Measurements from ENCODE around the gene CYP4F22. TPM values are rescaled to one million over a fixed set of nuclear protein-coding genes. Genes with fewer than 3 reads are reported as not detected.

CYP4F22 gene
- total and polyA plus RNA-seq, 10 of the 15 experiments (the other 5 are each of a cell fraction or from before 2014, with no cell fraction given), result not detected

GRCh38 chr19:15525291-15525690 lies 17.0 kb downstream of the CYP4F22 start:
- no peaks in the 10 kb centered on the region for H3K27me3 ChIP-seq (replicated peaks in 1 of 2; ENCODE audit: control insufficient read depth in 2 of 2, insufficient read depth in 2 of 2, low read length in 1 of 2)
- intact Hi-C loops (cut with micrococcal nuclease; ENCODE audit: unreplicated experiment) (no loop called here), in situ Hi-C loops (cut with MboI) (no loop called here)
- DNase-seq (ENCODE audit: low read depth, low spot score), result no peak
- TF ChIP-seq E2F8 (IDR thresholded peaks at IDR 0.05; ENCODE audit: low read depth, partially characterized antibody), result no peak
- no peak for TF ChIP-seq MEF2A (IDR thresholded peaks at IDR 0.05; ENCODE audit: insufficient read depth, low read depth, low read length)
- no peak for TF ChIP-seq NR2C1 (IDR thresholded peaks at IDR 0.05)
- no peak for TF ChIP-seq SREBF2 (IDR thresholded peaks at IDR 0.05; ENCODE audit: low read length)
- H3K4me1 ChIP-seq (ENCODE audit: control insufficient read depth, insufficient read depth, low read length), result no peaks in the 10 kb centered on the region
- WGBS (ENCODE audit: insufficient coverage, insufficient replicate concordance, low lambda C conversion rate, missing lambda C conversion rate), result 82% methylated on average over 15 of the region's 15 CpGs
- SMC1A ChIA-PET (ENCODE audit: uncharacterized antibody, unreplicated experiment), result no interaction called here
- BruUV-seq (replicated peaks), result no TSS peak
- H3K36me3 ChIP-seq (ENCODE audit: control insufficient read depth in 2 of 2, insufficient read depth in 2 of 2, low read length in 1 of 2), result no peaks in the 10 kb centered on the region
- ATAC-seq, result no peak
- no peaks in the 10 kb centered on the region; the same call in 2 of the 3 replicates for H3K9me3 ChIP-seq (replicated peaks; ENCODE audit: control insufficient read depth, insufficient read depth, low read length)
- H3K4me3 ChIP-seq, result no peak overlapping the region
- H3K79me2 ChIP-seq (ENCODE audit: control insufficient read depth, insufficient read depth, low read length), result no peaks in the 10 kb centered on the region
- FAIRE-seq, result no peak
- H3K9ac ChIP-seq (ENCODE audit: control insufficient read depth, insufficient read depth, low read length), result no peak overlapping the region
- no peak overlapping the region for H3K27ac ChIP-seq (ENCODE audit: control insufficient read depth, insufficient read depth)
- no peaks in the 10 kb centered on the region for H4K20me1 ChIP-seq (ENCODE audit: control insufficient read depth, insufficient read depth)
- no peak overlapping the region for H3K4me2 ChIP-seq (ENCODE audit: control insufficient read depth, insufficient read depth)
- CTCF ChIA-PET, result no interaction called here
- POLR2A ChIA-PET, result no interaction called here
- H2AFZ ChIP-seq (ENCODE audit: control insufficient read depth, low read depth, low read length), result no peak overlapping the region
- RAD21 ChIA-PET (ENCODE audit: unreplicated experiment), result no interaction called here

- ATAC-seq (no peak), FAIRE-seq (no peak), DNase-seq (ENCODE audit: low read depth, low spot score) (no peak)
- Histone ChIP-seq H3K9ac (ENCODE audit: control insufficient read depth, insufficient read depth, low read length) (no peak overlapping the region), H3K27me3 (replicated peaks in 1 of 2; ENCODE audit: control insufficient read depth in 2 of 2, insufficient read depth in 2 of 2, low read length in 1 of 2) (no peaks in the 10 kb centered on the region), H3K27ac (ENCODE audit: control insufficient read depth, insufficient read depth) (no peak overlapping the region), H3K36me3 (ENCODE audit: control insufficient read depth in 2 of 2, insufficient read depth in 2 of 2, low read length in 1 of 2) (no peaks in the 10 kb centered on the region), H3K79me2 (ENCODE audit: control insufficient read depth, insufficient read depth, low read length) (no peaks in the 10 kb centered on the region), H4K20me1 (ENCODE audit: control insufficient read depth, insufficient read depth) (no peaks in the 10 kb centered on the region), H2AFZ (ENCODE audit: control insufficient read depth, low read depth, low read length) (no peak overlapping the region), H3K9me3 (replicated peaks; ENCODE audit: control insufficient read depth, insufficient read depth, low read length) (no peaks in the 10 kb centered on the region; the same call in 2 of the 3 replicates), H3K4me1 (ENCODE audit: control insufficient read depth, insufficient read depth, low read length) (no peaks in the 10 kb centered on the region), H3K4me2 (ENCODE audit: control insufficient read depth, insufficient read depth) (no peak overlapping the region), H3K4me3 (no peak overlapping the region)
- ChIA-PET RAD21 (ENCODE audit: unreplicated experiment) (interaction anchor here (0.8 kb wide), 1 partner anchor 107 kb away, joined by 3 read pairs; no protein-coding TSS in a partner anchor), CTCF (interaction anchor here (0.6 kb wide), 1 partner anchor 107 kb away, joined by 3 read pairs; the partner anchor contains the start of gene AKAP8L), SMC1A (ENCODE audit: uncharacterized antibody, unreplicated experiment) (no interaction called here), POLR2A (no interaction called here)
- WGBS (ENCODE audit: insufficient coverage, insufficient replicate concordance, low lambda C conversion rate, missing lambda C conversion rate), result 21% methylated on average over 1 of the region's 2 CpGs
- in situ Hi-C loops (cut with MboI), result no loop called here
- intact Hi-C loops (cut with micrococcal nuclease; ENCODE audit: unreplicated experiment), result no loop called here
- BruUV-seq (replicated peaks), result no TSS peak
- no peak for TF ChIP-seq ATF7 (IDR thresholded peaks at IDR 0.05; ENCODE audit: low read depth)
- no peak for TF ChIP-seq CTCF (IDR thresholded peaks at IDR 0.05 in 2 of 3, conservative IDR thresholded peaks at IDR 0.05 in 1 of 3; ENCODE audit: control insufficient read depth in 2 of 3, extremely low read depth in 1 of 3, insufficient read depth in 1 of 3, low read depth in 3 of 3, low read length in 3 of 3)
- no peak for TF ChIP-seq CREB1 (IDR thresholded peaks at IDR 0.05; ENCODE audit: low read depth)
- no peak for TF ChIP-seq NR2C1 (IDR thresholded peaks at IDR 0.05)
- TF ChIP-seq FOXK2 (IDR thresholded peaks at IDR 0.05), result no peak
- no peak for TF ChIP-seq REST (IDR thresholded peaks at IDR 0.05; ENCODE audit: low read depth, low read length)
- TF ChIP-seq YY1 (IDR thresholded peaks at IDR 0.05; ENCODE audit: low read depth, low read length), result no peak
These were observed 18.1 kb downstream of the CYP4F22 start for GRCh38 chr19:15526408-15526807.

Data from GM12878 (cell line).